Left ventricle myocardium inferior (tissue), 1 donor: ENCODE data around the gene RPA3. TPM values are rescaled to one million over a fixed set of nuclear protein-coding genes. Genes with fewer than 3 reads are reported as not detected.

Experiments
- DNase-seq: peaks from one replicate; pipeline ENCODE4 v3.0.0-alpha.2; 2020
- H3K27ac ChIP-seq: fragments of 200-600 bp; replicated peaks from 2 replicates; pipeline ENCODE4 v1.8.0; 2021
- H3K27me3 ChIP-seq: fragments of 200-600 bp; 2 replicates; pipeline ENCODE4 v1.8.0; 2021; ENCODE audit warnings: low read depth
- H3K36me3 ChIP-seq: fragments of 200-600 bp; 2 replicates; pipeline ENCODE4 v1.8.0; 2021
- H3K4me1 ChIP-seq: fragments of 200-600 bp; 2 replicates; pipeline ENCODE4 v1.8.0; 2021
- H3K4me3 ChIP-seq: fragments of 200-600 bp; 2 replicates; pipeline ENCODE4 v1.8.0; 2021; ENCODE audit warnings: mild to moderate bottlenecking, moderate library complexity
- H3K9me3 ChIP-seq: fragments of 200-600 bp; replicated peaks from 2 replicates; pipeline ENCODE4 v1.8.0; 2021
- CTCF ChIP-seq: fragments of 200-600 bp; IDR thresholded peaks from 2 replicates; pipeline ENCODE4 v1.8.0; 2021; ENCODE audit warnings: antibody characterized with exemption, mild to moderate bottlenecking, borderline replicate concordance
- intact Hi-C: fragments of 100-400 bp; cut with micrococcal nuclease; formaldehyde crosslinking; loops from one replicate; pipeline ENCODE4 v1.11.0; 2022
- total RNA-seq: library from RNA; stranded (reverse); fragmentation: NEBNext Ultra II Directional; extraction: Animal tissue kit (Norgen Biotek cat#: 25700); gene quantifications from one replicate; pipeline ENCODE4 v1.2.1, GENCODE V29; 2021
- donor health status: DM: no; HTN: yes; CAD: no; lungs with severe emphysema.

The RPA3 gene
- total RNA-seq, 1 donor from 2014 or later = 21.1 TPM

GRCh38 chr7:7732621-7733281 is 14.3 kb upstream of the RPA3 start:
- Histone ChIP-seq H3K27me3 (no peaks in the 10 kb centered on the region), H3K36me3 (no peaks in the 10 kb centered on the region), H3K27ac (peak overlapping the region; percentile 7), H3K4me1 (peaks cover 34% of the 10 kb centered on the region), H3K9me3 (no peaks in the 10 kb centered on the region), H3K4me3 (no peak overlapping the region)
- intact Hi-C loops = no loop called here
- no peak for DNase-seq
- no peak for TF ChIP-seq CTCF

DNA sequence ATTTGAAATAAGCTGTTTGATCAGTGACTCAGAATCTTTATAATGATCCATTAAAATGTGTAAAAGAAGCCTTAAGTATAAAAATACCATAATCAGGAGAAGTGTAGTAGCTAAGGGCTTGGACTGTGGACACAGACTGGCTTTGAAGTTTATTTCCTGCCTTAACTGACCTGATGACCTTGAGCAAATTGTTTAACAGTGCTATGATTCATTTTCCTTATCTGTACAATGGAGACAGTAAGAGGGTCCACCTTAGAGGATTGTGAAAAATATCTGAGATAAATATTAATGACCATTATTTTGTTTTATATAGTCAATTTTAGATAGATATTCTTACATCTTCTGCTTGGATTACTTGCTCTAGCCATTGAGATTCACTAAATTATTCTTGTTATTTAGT is 13.3 kb upstream of the RPA3 start:
- peak overlapping the region; percentile 30 for H3K27ac ChIP-seq
- intact Hi-C loops = no loop called here
- TF ChIP-seq CTCF = no peak

GRCh38 chr7:7720750-7721621 is 2.6 kb upstream of the RPA3 start:
- no peaks in the 10 kb centered on the region for H3K27me3 ChIP-seq
- peaks cover 34% of the 10 kb centered on the region for H3K4me1 ChIP-seq
- TF ChIP-seq CTCF = no peak
- H3K27ac ChIP-seq = no peak overlapping the region
- H3K36me3 ChIP-seq = peaks cover 4% of the 10 kb centered on the region
- intact Hi-C loops = no loop called here
- H3K4me3 ChIP-seq = no peak overlapping the region
- no peaks in the 10 kb centered on the region for H3K9me3 ChIP-seq
- DNase-seq = no peak

More for the DNA sequence above, 13.3 kb upstream of the RPA3 start:
- DNase-seq = no peak
- no peak overlapping the region for H3K4me3 ChIP-seq
- H3K4me1 ChIP-seq = peaks cover 34% of the 10 kb centered on the region
- H3K36me3 ChIP-seq = no peaks in the 10 kb centered on the region
- no peaks in the 10 kb centered on the region for H3K27me3 ChIP-seq
- peaks cover 5% of the 10 kb centered on the region for H3K9me3 ChIP-seq

- H3K9me3 ChIP-seq = no peaks in the 10 kb centered on the region
- no peak for TF ChIP-seq CTCF
- no peak overlapping the region for H3K27ac ChIP-seq
- no peaks in the 10 kb centered on the region for H3K27me3 ChIP-seq
- peaks cover 28% of the 10 kb centered on the region for H3K4me1 ChIP-seq
- H3K36me3 ChIP-seq = peaks cover 4% of the 10 kb centered on the region
- intact Hi-C loops = no loop called here
- DNase-seq = no peak
- H3K4me3 ChIP-seq = no peak overlapping the region
Measured at GRCh38 chr7:7720193-7720592, 1.8 kb upstream of the RPA3 start.

- intact Hi-C loops = no loop called here
- H3K36me3 ChIP-seq = peaks cover 4% of the 10 kb centered on the region
- H3K27me3 ChIP-seq = no peaks in the 10 kb centered on the region
- DNase-seq = no peak
- no peak overlapping the region for H3K27ac ChIP-seq
- TF ChIP-seq CTCF = no peak
- no peaks in the 10 kb centered on the region for H3K9me3 ChIP-seq
- peaks cover 18% of the 10 kb centered on the region for H3K4me1 ChIP-seq
- no peak overlapping the region for H3K4me3 ChIP-seq
Measured at GRCh38 chr7:7719236-7719635, 829 bp upstream of the RPA3 start.
